HepG2 (cell line): ENCODE data around the gene PDE3A. TPM values are rescaled to one million over a fixed set of nuclear protein-coding genes. Genes with fewer than 3 reads are reported as not detected.

Experiments
- ATAC-seq: fragments of 200-7000 bp; cut with Tn5 transposase; 3 replicates; pipeline ENCODE4 v1.9.1; 2020; ENCODE audit warnings: mild to moderate bottlenecking, moderate library complexity
- BruUV-seq: library from RNA; stranded (reverse); fragments of 400-500 nt; replicated peaks from 2 replicates; lab custom pipeline; 2021; lab: Mats Ljungman, UMichigan
- CTCF ChIA-PET: fragments of 300-600 bp; formaldehyde crosslinking; extraction: SDS; loops from one replicate; lab custom pipeline; 2021; ENCODE audit warnings: low total read pairs, inconsistent platforms, low intra/inter-chr PET ratio; lab: Yijun Ruan, JAX
- POLR2A ChIA-PET: fragments of 350-600 bp; sonication (Branson Sonifier 250); formaldehyde crosslinking; loops from one replicate; lab custom pipeline; 2020; ENCODE audit warnings: antibody characterized with exemption, inconsistent platforms; lab: Yijun Ruan, JAX
- DNase-seq: peaks from one replicate; pipeline ENCODE4 v3.0.0-alpha.2; 2015; ENCODE audit warnings: low spot score
- FAIRE-seq: peaks from 3 replicates; lab custom pipeline; 2011; peaks lifted over from hg19 to GRCh38; lab: Jason Lieb, UNC
- H2AFZ ChIP-seq: one replicate; pipeline ENCODE4 v1.6.1; 2011; ENCODE audit warnings: low read length, inconsistent platforms
- H3K27ac ChIP-seq: fragments of 300-600 bp; 3 replicates; pipeline ENCODE4 v1.8.0; 2011; ENCODE audit warnings: mixed run types, mild to moderate bottlenecking, mixed read lengths, low read length, inconsistent platforms; ENCODE audit not compliant: insufficient read depth; ENCODE audit errors: extremely low read length
- H3K27me3 ChIP-seq, 2 experiments: fragments of 200-600 bp in 1 of 2; 2 replicates in 1 of 2; 3 replicates in 1 of 2; pipeline versions ENCODE4 v1.6.0 to v1.8.0; 2011; ENCODE audit warnings: low read length in 2 of 2, mild to moderate bottlenecking in 2 of 2, moderate library complexity in 2 of 2, inconsistent platforms in 1 of 2; ENCODE audit not compliant: insufficient read depth in 2 of 2, control insufficient read depth in 1 of 2
- H3K36me3 ChIP-seq, 2 experiments: fragments of 200-600 bp in 1 of 2; replicated peaks in 1 of 2; 2 replicates in 1 of 2; 3 replicates in 1 of 2; pipeline versions ENCODE4 v1.5.1 to v1.8.0; 2011; ENCODE audit warnings: low read length in 2 of 2, inconsistent platforms in 1 of 2; ENCODE audit not compliant: insufficient read depth in 2 of 2, control insufficient read depth in 1 of 2
- H3K4me1 ChIP-seq: 2 replicates; pipeline ENCODE4 v1.5.1; 2012; ENCODE audit warnings: low read length, inconsistent platforms; ENCODE audit not compliant: insufficient read depth
- H3K4me2 ChIP-seq: 2 replicates; pipeline ENCODE4 v1.6.0; 2011; ENCODE audit warnings: low read depth, low read length, inconsistent platforms
- H3K4me3 ChIP-seq, 3 experiments: fragments of 200-600 bp in 1 of 3; sonication (generic), shearing (Covaris generic) in 1 of 3; replicated peaks in 1 of 3; 2 replicates each; pipeline ENCODE4 v1.5.1; 2011 to 2016; ENCODE audit warnings: low read length in 3 of 3, inconsistent platforms in 2 of 3, low read depth in 2 of 3, mild to moderate bottlenecking in 2 of 3, control low read depth in 1 of 3, mixed read lengths in 1 of 3; ENCODE audit not compliant: insufficient read depth in 1 of 3
- H3K79me2 ChIP-seq: one replicate; pipeline ENCODE4 v1.6.1; 2011; ENCODE audit warnings: low read length, inconsistent platforms; ENCODE audit not compliant: insufficient read depth
- H3K9ac ChIP-seq: 2 replicates; pipeline ENCODE4 v1.6.0; 2011; ENCODE audit warnings: mild to moderate bottlenecking, low read depth, low read length, inconsistent platforms; ENCODE audit not compliant: insufficient read depth
- H3K9me3 ChIP-seq: 2 replicates; pipeline ENCODE4 v1.5.1; 2012; ENCODE audit warnings: mild to moderate bottlenecking, low read length
- H4K20me1 ChIP-seq: 2 replicates; pipeline ENCODE4 v1.6.0; 2011; ENCODE audit warnings: inconsistent platforms, mild to moderate bottlenecking, low read length, moderate library complexity; ENCODE audit not compliant: insufficient read depth
- MAFG ChIP-seq: sonication (generic); formaldehyde crosslinking; IDR thresholded peaks from 2 replicates; pipeline ENCODE4 v1.5.1; 2020; ENCODE audit warnings: mild to moderate bottlenecking, missing genetic modification reagents
- NFATC3 ChIP-seq: sonication (generic); formaldehyde crosslinking; IDR thresholded peaks from 2 replicates; pipeline ENCODE4 v1.5.1; 2020; ENCODE audit warnings: mild to moderate bottlenecking, missing genetic modification reagents
- NFE2 ChIP-seq: sonication (generic); formaldehyde crosslinking; IDR thresholded peaks from 2 replicates; pipeline ENCODE4 v1.4.0; 2020; ENCODE audit warnings: missing genetic modification reagents
- TFDP2 ChIP-seq: sonication (generic); formaldehyde crosslinking; IDR thresholded peaks from 2 replicates; pipeline ENCODE4 v1.4.0; 2020; ENCODE audit warnings: missing genetic modification reagents
- ZBTB7B ChIP-seq: sonication (generic); formaldehyde crosslinking; IDR thresholded peaks from 2 replicates; pipeline ENCODE4 v1.4.0; 2020; ENCODE audit warnings: missing genetic modification reagents
- ZNF335 ChIP-seq: sonication (generic); formaldehyde crosslinking; IDR thresholded peaks from 2 replicates; pipeline ENCODE4 v1.4.0; 2020; ENCODE audit warnings: missing genetic modification reagents
- ZNF766 ChIP-seq: sonication (generic); formaldehyde crosslinking; IDR thresholded peaks from 2 replicates; pipeline ENCODE4 v1.5.0; 2020; ENCODE audit warnings: missing genetic modification reagents, borderline replicate concordance
- WGBS: methylation state at CpG from one replicate; pipeline ENCODE4 v1.1.6; 2017; ENCODE audit warnings: low lambda C conversion rate; 5-methylcytosine and 5-hydroxymethylcytosine counted together
- in situ Hi-C: cut with HindIII; loops from 2 replicates; pipeline ENCODE4 v1.10.0; 2017; ENCODE audit warnings: low pct_unique_long_range_greater_than_20kb; ENCODE audit not compliant: extremely low pct_ligation_motif_present
- intact Hi-C: fragments of 100-400 bp; cut with micrococcal nuclease; formaldehyde crosslinking; loops from one replicate; pipeline ENCODE4 v1.10.0; 2022; ENCODE audit not compliant: unreplicated experiment
- polyA plus RNA-seq, 8 experiments: library from polyadenylated mRNA; depleted of rRNA in 3 of 8; stranded (reverse) in 7 of 8; unstranded in 1 of 8; fragments of >200 nt; fragmentation: Illumina TruSeq in 4 of 8; extraction: Trizol in 4 of 8; gene quantifications; 2 replicates each; pipeline versions ENCODE4 v1.2.1 to v1.2.3, GENCODE V29; 2011 to 2016; ENCODE audit warnings: low read depth in 4 of 8, missing spikeins in 1 of 8, mixed read lengths in 1 of 8; ENCODE audit not compliant: insufficient read depth in 1 of 8
- total RNA-seq, 5 experiments: library from RNA; depleted of rRNA; stranded (reverse); fragments of >200 nt; fragmentation: Illumina TruSeq; extraction: Trizol; gene quantifications; 2 replicates each; pipeline ENCODE4 v1.2.3, GENCODE V29; 2016; ENCODE audit warnings: low read depth in 1 of 5
- TF ChIP-seq, protein P1 (sequence below): IDR thresholded peaks from 2 replicates; pipeline ENCODE4 v1.6.1; 2012; ENCODE audit warnings: low read length, improper control_type of control experiment
- TF ChIP-seq, protein P2 (sequence below): sonication (generic); IDR thresholded peaks from 2 replicates; pipeline ENCODE4 v1.6.1; 2016; ENCODE audit warnings: low read depth, borderline replicate concordance

Gene PDE3A
- total and polyA plus RNA-seq, 2 of the 13 experiments (the other 11 are each of a cell fraction or from before 2014, with no cell fraction given): 0.77 to 1.5 TPM

GRCh38 chr12:20508359-20508758 is 140.0 kb downstream of the PDE3A start:
- Histone ChIP-seq H3K27me3 (no peaks in the 10 kb centered on the region), H3K79me2 (no peaks in the 10 kb centered on the region), H4K20me1 (no peaks in the 10 kb centered on the region), H3K4me3 (no peak overlapping the region), H3K9me3 (no peaks in the 10 kb centered on the region), H3K27ac (no peak overlapping the region), H3K9ac (no peak overlapping the region), H3K36me3 (no peaks in the 10 kb centered on the region), H2AFZ (no peak overlapping the region), H3K4me1 (no peaks in the 10 kb centered on the region), H3K4me2 (no peak overlapping the region)
- 11% methylated on average over 4 of the region's 4 CpGs for WGBS
- POLR2A ChIA-PET: no interaction called here
- intact Hi-C loops: no loop called here
- ATAC-seq: no peak
- no TSS peak for BruUV-seq
- CTCF ChIA-PET: no interaction called here
- in situ Hi-C loops: no loop called here
- no peak for FAIRE-seq
- no peak for DNase-seq
- TF ChIP-seq NFATC3 (CRISPR knock-in tag): no peak
- no peak for TF ChIP-seq MAFG (CRISPR knock-in tag)
- TF ChIP-seq, protein P1, sequence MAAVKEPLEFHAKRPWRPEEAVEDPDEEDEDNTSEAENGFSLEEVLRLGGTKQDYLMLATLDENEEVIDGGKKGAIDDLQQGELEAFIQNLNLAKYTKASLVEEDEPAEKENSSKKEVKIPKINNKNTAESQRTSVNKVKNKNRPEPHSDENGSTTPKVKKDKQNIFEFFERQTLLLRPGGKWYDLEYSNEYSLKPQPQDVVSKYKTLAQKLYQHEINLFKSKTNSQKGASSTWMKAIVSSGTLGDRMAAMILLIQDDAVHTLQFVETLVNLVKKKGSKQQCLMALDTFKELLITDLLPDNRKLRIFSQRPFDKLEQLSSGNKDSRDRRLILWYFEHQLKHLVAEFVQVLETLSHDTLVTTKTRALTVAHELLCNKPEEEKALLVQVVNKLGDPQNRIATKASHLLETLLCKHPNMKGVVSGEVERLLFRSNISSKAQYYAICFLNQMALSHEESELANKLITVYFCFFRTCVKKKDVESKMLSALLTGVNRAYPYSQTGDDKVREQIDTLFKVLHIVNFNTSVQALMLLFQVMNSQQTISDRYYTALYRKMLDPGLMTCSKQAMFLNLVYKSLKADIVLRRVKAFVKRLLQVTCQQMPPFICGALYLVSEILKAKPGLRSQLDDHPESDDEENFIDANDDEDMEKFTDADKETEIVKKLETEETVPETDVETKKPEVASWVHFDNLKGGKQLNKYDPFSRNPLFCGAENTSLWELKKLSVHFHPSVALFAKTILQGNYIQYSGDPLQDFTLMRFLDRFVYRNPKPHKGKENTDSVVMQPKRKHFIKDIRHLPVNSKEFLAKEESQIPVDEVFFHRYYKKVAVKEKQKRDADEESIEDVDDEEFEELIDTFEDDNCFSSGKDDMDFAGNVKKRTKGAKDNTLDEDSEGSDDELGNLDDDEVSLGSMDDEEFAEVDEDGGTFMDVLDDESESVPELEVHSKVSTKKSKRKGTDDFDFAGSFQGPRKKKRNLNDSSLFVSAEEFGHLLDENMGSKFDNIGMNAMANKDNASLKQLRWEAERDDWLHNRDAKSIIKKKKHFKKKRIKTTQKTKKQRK: no peak
- TF ChIP-seq, protein P2, sequence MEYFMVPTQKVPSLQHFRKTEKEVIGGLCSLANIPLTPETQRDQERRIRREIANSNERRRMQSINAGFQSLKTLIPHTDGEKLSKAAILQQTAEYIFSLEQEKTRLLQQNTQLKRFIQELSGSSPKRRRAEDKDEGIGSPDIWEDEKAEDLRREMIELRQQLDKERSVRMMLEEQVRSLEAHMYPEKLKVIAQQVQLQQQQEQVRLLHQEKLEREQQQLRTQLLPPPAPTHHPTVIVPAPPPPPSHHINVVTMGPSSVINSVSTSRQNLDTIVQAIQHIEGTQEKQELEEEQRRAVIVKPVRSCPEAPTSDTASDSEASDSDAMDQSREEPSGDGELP: no peak
- no peak for TF ChIP-seq ZNF766 (CRISPR knock-in tag)
- TF ChIP-seq ZBTB7B (CRISPR knock-in tag): no peak
- TF ChIP-seq TFDP2 (CRISPR knock-in tag): no peak
- TF ChIP-seq ZNF335: no peak
- TF ChIP-seq NFE2: no peak
